ENCODE results near the gene TRPV3. TPM values are rescaled to one million over a fixed set of nuclear protein-coding genes. Genes with fewer than 3 reads are reported as not detected.

Gene TRPV3
- total RNA-seq, 1 donor from 2014 or later = 0.46 TPM

DNA sequence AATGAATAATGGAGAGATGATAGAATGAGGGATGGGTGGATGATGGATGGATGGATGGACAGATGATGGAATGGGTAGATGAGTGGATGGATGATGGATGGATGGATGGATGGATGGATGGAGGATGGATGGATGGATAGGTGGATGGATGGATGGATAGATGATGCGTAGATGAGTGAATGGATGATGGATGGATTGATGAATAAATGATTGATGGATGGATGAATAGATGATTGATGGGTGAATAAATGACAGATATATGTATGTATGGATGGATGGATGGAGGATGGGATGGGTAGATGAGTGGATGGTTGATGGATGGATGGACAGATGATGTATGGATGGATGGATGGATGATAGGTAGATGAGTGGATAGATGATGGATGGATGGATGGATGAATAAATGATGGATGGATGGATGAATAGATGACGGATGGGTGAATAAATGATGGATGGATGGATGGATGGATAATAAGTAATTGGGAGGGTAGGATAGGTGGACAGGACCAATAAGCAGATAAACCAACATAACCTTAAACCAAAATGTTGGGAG lies 7.9 kb downstream of the TRPV3 start:
- no peaks in the 10 kb centered on the region for H3K4me1 Mint-ChIP-seq (ENCODE audit: low read depth)

DNA sequence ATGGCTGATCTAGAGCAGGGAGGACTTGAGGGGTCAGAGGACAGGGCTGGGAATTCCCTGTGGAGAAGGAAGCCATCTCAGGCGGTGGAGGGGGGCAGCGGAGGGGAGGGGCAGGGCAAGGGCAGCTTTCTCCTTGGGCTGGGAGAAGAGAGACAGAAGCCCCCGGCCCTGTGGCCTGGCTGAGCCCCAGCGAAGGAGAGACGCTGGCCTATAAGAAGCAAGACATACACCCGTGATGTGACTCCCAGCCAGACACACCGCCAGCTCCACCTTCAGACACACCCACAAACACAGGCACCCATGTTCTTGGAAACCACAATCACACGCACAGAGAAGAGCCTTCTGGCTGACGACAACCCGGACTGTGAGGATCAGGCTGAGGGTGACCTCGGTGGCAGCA lies 10.0 kb downstream of the TRPV3 start:
- intact Hi-C loops (cut with micrococcal nuclease) = no loop called here
- Mint-ChIP-seq H3K9me3 (no peaks in the 10 kb centered on the region), H3K4me3 (ENCODE audit: low read depth) (no peak overlapping the region), H3K27ac (no peak overlapping the region), H3K36me3 (ENCODE audit: low read depth) (no peaks in the 10 kb centered on the region), H3K4me1 (ENCODE audit: low read depth) (no peaks in the 10 kb centered on the region), H3K27me3 (ENCODE audit: low read depth) (peaks cover 7% of the 10 kb centered on the region)
- DNase-seq (ENCODE audit: low spot score) = no peak

More for the DNA sequence above, 7.9 kb downstream of the TRPV3 start:
- no peak overlapping the region for H3K27ac Mint-ChIP-seq
- H3K27me3 Mint-ChIP-seq (ENCODE audit: low read depth) = peaks cover 4% of the 10 kb centered on the region
- H3K9me3 Mint-ChIP-seq = no peaks in the 10 kb centered on the region
- no peak overlapping the region for H3K4me3 Mint-ChIP-seq (ENCODE audit: low read depth)
- no peaks in the 10 kb centered on the region for H3K36me3 Mint-ChIP-seq (ENCODE audit: low read depth)
- intact Hi-C loops (cut with micrococcal nuclease) = no loop called here
- no peak for DNase-seq (ENCODE audit: low spot score)

- intact Hi-C loops (cut with micrococcal nuclease) = no loop called here
- Mint-ChIP-seq H3K36me3 (ENCODE audit: low read depth) (no peaks in the 10 kb centered on the region), H3K9me3 (no peaks in the 10 kb centered on the region), H3K4me3 (ENCODE audit: low read depth) (no peak overlapping the region), H3K27ac (no peak overlapping the region), H3K27me3 (ENCODE audit: low read depth) (peaks cover 7% of the 10 kb centered on the region), H3K4me1 (ENCODE audit: low read depth) (no peaks in the 10 kb centered on the region)
- no peak for DNase-seq (ENCODE audit: low spot score)
Measured at GRCh38 chr17:3546997-3547396, 10.6 kb downstream of the TRPV3 start.

DNA sequence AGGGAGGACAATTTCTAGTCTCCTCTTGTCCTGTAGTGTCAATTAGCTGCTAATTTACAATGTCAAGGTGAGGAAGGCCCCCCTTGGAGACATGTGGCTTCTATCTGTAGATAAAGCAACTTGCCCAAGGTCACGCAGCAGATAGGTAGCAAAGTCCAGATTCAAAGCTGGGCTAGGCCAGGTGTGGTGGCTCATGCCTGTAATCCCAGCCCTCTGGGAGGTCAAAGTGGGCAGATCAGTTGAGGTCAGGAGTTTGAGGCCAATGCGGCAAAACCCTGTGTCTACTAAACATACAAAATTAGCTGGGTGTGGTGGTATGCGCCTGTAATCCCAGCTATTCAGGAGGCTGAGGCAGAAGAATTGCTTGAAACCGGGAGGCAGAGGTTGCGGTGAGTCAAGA lies 11.1 kb downstream of the TRPV3 start:
- H3K36me3 Mint-ChIP-seq (ENCODE audit: low read depth) = no peaks in the 10 kb centered on the region

DNA sequence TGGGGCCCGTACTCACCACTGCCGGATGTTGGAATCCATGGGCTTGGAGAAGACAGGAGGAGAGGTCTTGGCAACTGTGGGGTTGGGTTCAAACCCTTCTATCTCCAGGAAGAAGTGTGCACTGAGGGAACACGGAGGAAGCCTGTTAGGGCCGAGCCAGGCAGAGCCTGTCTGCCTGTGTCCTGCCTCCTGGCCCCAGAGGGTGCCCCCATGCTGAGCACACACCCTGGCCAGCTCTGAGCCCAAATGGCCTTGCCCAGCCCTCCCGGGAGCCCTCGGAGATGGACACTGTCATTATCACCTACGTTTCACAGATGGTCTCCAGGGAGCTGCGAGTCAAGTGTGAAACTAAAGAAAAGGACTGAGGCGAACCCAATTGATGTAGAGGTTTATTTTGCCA lies 12.5 kb downstream of the TRPV3 start:
- peaks cover under 1% of the 10 kb centered on the region for H3K4me1 Mint-ChIP-seq (ENCODE audit: low read depth)
- H3K9me3 Mint-ChIP-seq = no peaks in the 10 kb centered on the region
- intact Hi-C loops (cut with micrococcal nuclease) = no loop called here
- H3K36me3 Mint-ChIP-seq (ENCODE audit: low read depth) = no peaks in the 10 kb centered on the region
- H3K4me3 Mint-ChIP-seq (ENCODE audit: low read depth) = no peak overlapping the region
- no peak overlapping the region for H3K27ac Mint-ChIP-seq
- no peak for DNase-seq (ENCODE audit: low spot score)
- H3K27me3 Mint-ChIP-seq (ENCODE audit: low read depth) = peaks cover 7% of the 10 kb centered on the region

More for the DNA sequence above, 11.1 kb downstream of the TRPV3 start:
- Mint-ChIP-seq H3K27ac (no peak overlapping the region), H3K4me1 (ENCODE audit: low read depth) (no peaks in the 10 kb centered on the region), H3K9me3 (no peaks in the 10 kb centered on the region), H3K27me3 (ENCODE audit: low read depth) (peaks cover 7% of the 10 kb centered on the region), H3K4me3 (ENCODE audit: low read depth) (no peak overlapping the region)
- intact Hi-C loops (cut with micrococcal nuclease) = no loop called here
- DNase-seq (ENCODE audit: low spot score) = no peak

GRCh38 chr17:3544365-3544764 lies 13.2 kb downstream of the TRPV3 start:
- Mint-ChIP-seq H3K9me3 (no peaks in the 10 kb centered on the region), H3K4me3 (ENCODE audit: low read depth) (no peak overlapping the region), H3K36me3 (ENCODE audit: low read depth) (no peaks in the 10 kb centered on the region), H3K27ac (no peak overlapping the region), H3K27me3 (ENCODE audit: low read depth) (peaks cover 3% of the 10 kb centered on the region), H3K4me1 (ENCODE audit: low read depth) (peaks cover 3% of the 10 kb centered on the region)
- intact Hi-C loops (cut with micrococcal nuclease) = no loop called here
- no peak for DNase-seq (ENCODE audit: low spot score)

DNA sequence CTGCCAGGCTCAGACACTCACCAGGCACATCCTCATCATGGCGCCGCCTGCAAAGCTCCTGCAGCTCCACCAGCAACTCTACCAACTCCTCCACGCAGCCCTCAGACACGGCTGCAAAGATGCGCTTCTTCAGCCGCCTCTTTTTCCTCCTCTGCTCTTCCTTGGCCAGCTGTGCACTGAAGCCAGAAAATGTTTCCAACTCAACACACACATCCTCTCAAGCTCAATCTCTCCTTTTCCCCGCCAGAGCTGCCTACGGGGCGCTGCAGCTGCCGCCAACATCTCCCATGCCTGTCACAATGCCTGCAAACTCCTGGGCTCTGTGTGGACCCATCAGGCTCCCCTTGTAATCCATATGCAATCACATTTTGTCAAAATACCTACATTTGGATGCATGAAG lies 14.2 kb downstream of the TRPV3 start:
- Mint-ChIP-seq H3K4me1 (ENCODE audit: low read depth) (peaks cover 3% of the 10 kb centered on the region), H3K4me3 (ENCODE audit: low read depth) (no peak overlapping the region), H3K36me3 (ENCODE audit: low read depth) (no peaks in the 10 kb centered on the region), H3K9me3 (no peaks in the 10 kb centered on the region), H3K27me3 (ENCODE audit: low read depth) (peaks cover 3% of the 10 kb centered on the region), H3K27ac (no peak overlapping the region)
- DNase-seq (ENCODE audit: low spot score) = no peak
- intact Hi-C loops (cut with micrococcal nuclease) = no loop called here

GRCh38 chr17:3542410-3543088 lies 15.1 kb downstream of the TRPV3 start:
- Mint-ChIP-seq H3K4me3 (ENCODE audit: low read depth) (no peak overlapping the region), H3K27me3 (ENCODE audit: low read depth) (peaks cover 3% of the 10 kb centered on the region), H3K27ac (no peak overlapping the region), H3K36me3 (ENCODE audit: low read depth) (no peaks in the 10 kb centered on the region), H3K9me3 (no peaks in the 10 kb centered on the region), H3K4me1 (ENCODE audit: low read depth) (peaks cover 3% of the 10 kb centered on the region)
- intact Hi-C loops (cut with micrococcal nuclease) = no loop called here
- no peak for DNase-seq (ENCODE audit: low spot score)

DNA sequence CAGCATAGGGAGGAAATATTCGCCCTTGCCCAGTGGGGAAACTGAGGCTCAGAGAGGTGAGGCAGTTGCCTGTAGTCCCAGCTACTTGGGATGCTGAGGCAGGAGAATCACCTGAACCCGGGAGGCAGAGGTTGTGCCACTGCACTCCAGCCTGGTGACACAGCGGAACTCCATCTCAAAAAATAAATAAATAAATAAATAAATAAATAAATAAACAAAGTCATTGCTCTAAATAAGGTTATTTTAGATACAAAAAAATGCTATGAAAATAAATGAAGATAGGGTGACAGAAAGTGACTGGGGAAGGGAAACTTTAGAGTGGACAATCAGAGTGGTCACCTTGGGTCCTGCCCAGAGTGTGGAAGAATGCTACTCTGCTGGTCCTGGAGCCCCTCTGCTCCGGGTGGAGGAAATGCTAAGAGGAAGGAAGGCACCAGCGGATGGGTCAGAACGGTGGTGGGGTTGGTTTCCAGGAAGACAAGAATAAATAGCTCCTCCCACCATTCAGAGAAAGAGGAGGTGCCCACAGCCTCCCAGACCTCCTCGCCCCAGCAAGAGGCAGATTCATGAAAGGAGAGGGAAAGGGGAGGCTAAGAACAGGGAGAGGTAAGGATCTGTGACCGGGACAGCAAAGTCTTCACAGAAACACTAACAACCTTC lies 17.6 kb downstream of the TRPV3 start:
- no peak overlapping the region for H3K4me3 Mint-ChIP-seq (ENCODE audit: low read depth)
- intact Hi-C loops (cut with micrococcal nuclease) = loop anchor here (5.0 kb wide), 1 partner anchor 97 kb away; the partner anchor contains the start of genes CTNS and SHPK
- H3K36me3 Mint-ChIP-seq (ENCODE audit: low read depth) = no peaks in the 10 kb centered on the region
- H3K9me3 Mint-ChIP-seq = no peaks in the 10 kb centered on the region
- H3K27me3 Mint-ChIP-seq (ENCODE audit: low read depth) = peaks cover 7% of the 10 kb centered on the region
- H3K4me1 Mint-ChIP-seq (ENCODE audit: low read depth) = peaks cover 3% of the 10 kb centered on the region
- no peak for DNase-seq (ENCODE audit: low spot score)
- no peak overlapping the region for H3K27ac Mint-ChIP-seq

- Mint-ChIP-seq H3K36me3 (ENCODE audit: low read depth) (no peaks in the 10 kb centered on the region), H3K4me1 (ENCODE audit: low read depth) (peaks cover 8% of the 10 kb centered on the region), H3K9me3 (no peaks in the 10 kb centered on the region), H3K27me3 (ENCODE audit: low read depth) (peaks cover 4% of the 10 kb centered on the region), H3K4me3 (ENCODE audit: low read depth) (no peak overlapping the region), H3K27ac (no peak overlapping the region)
- intact Hi-C loops (cut with micrococcal nuclease) = loop anchor here (5.0 kb wide), 1 partner anchor 101 kb away; the partner anchor contains the start of genes CTNS and SHPK
- no peak for DNase-seq (ENCODE audit: low spot score)
Measured at GRCh38 chr17:3536716-3537115, 20.9 kb downstream of the TRPV3 start.

GRCh38 chr17:3535253-3535995 lies 22.2 kb downstream of the TRPV3 start:
- H3K36me3 Mint-ChIP-seq (ENCODE audit: low read depth) = no peaks in the 10 kb centered on the region
- intact Hi-C loops (cut with micrococcal nuclease) = loop anchor here (5.0 kb wide), 1 partner anchor 102 kb away; the partner anchor contains the start of genes CTNS and SHPK
- peak; percentile 40 for DNase-seq (ENCODE audit: low spot score)
- H3K9me3 Mint-ChIP-seq = no peaks in the 10 kb centered on the region
- H3K4me3 Mint-ChIP-seq (ENCODE audit: low read depth) = peak overlapping the region; percentile 26
- H3K27me3 Mint-ChIP-seq (ENCODE audit: low read depth) = peaks cover 4% of the 10 kb centered on the region
- H3K4me1 Mint-ChIP-seq (ENCODE audit: low read depth) = peaks cover 8% of the 10 kb centered on the region
- H3K27ac Mint-ChIP-seq = no peak overlapping the region

GRCh38 chr17:3534881-3535252 lies 22.7 kb downstream of the TRPV3 start:
- peaks cover 4% of the 10 kb centered on the region for H3K27me3 Mint-ChIP-seq (ENCODE audit: low read depth)
- H3K27ac Mint-ChIP-seq = no peak overlapping the region
- H3K9me3 Mint-ChIP-seq = no peaks in the 10 kb centered on the region
- H3K36me3 Mint-ChIP-seq (ENCODE audit: low read depth) = no peaks in the 10 kb centered on the region
- intact Hi-C loops (cut with micrococcal nuclease) = loop anchor here (5.0 kb wide), 1 partner anchor 102 kb away; the partner anchor contains the start of genes CTNS and SHPK
- H3K4me1 Mint-ChIP-seq (ENCODE audit: low read depth) = peaks cover 5% of the 10 kb centered on the region
- DNase-seq (ENCODE audit: low spot score) = no peak
- H3K4me3 Mint-ChIP-seq (ENCODE audit: low read depth) = no peak overlapping the region
